ENCODE data around the gene FAM174C.

DNA sequence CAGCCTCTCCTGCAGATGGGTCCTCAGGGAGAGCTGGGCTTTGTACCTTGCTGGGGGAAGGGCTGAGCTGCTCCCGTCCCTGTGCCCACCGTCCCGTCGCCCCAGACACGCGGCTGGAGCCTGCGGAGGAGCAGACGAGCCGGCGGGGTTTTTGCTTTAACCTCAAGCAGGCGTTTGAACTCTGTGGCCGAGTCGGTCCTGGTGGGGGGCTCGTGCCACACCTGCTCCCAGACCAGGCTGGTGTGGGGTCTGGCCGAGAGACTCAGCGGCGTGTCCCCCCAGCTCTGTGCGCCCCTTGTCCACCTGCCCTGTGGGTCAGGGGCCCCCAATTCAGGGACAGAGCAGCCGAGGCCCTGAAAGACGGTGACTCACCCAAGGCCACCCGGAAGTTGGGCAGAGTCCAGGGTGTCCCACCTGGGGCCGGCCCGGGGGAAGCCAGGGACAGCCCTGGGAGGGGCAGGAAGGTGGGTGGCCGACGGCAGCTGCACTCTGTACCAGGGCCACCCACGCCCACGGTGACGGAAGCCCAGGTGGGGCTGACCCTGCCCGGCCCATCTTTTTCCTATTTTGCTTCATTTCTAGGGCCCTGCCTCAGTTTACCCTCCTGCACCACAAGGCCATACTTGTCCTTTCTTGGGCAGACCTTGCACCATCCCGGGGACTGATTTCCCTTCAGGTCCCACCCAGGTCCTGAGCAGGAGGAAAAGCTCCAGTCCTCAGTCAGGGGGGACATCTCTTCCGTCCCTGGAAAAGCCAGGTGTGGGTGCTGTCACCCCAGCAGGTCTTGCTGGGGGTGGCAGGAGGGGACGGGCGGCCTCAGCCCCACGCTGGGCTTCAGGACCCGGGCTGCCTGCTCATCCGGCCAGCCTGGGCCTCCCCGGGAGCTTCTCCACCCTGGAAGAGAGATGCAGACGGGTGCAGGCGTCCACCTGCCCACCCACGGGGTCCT, 15.6 kb downstream of the FAM174C start:
- TF ChIP-seq POLR2AphosphoS5 (IDR thresholded peaks at IDR 0.05) (no peak), POLR2A (IDR thresholded peaks at IDR 0.05) (no peak), EP300 (IDR thresholded peaks at IDR 0.05) (no peak)
- TF ChIP-seq, protein P1, sequence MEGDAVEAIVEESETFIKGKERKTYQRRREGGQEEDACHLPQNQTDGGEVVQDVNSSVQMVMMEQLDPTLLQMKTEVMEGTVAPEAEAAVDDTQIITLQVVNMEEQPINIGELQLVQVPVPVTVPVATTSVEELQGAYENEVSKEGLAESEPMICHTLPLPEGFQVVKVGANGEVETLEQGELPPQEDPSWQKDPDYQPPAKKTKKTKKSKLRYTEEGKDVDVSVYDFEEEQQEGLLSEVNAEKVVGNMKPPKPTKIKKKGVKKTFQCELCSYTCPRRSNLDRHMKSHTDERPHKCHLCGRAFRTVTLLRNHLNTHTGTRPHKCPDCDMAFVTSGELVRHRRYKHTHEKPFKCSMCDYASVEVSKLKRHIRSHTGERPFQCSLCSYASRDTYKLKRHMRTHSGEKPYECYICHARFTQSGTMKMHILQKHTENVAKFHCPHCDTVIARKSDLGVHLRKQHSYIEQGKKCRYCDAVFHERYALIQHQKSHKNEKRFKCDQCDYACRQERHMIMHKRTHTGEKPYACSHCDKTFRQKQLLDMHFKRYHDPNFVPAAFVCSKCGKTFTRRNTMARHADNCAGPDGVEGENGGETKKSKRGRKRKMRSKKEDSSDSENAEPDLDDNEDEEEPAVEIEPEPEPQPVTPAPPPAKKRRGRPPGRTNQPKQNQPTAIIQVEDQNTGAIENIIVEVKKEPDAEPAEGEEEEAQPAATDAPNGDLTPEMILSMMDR (IDR thresholded peaks at IDR 0.05) = no peak
